ENCODE measurements around the gene MRM2.
"Not testable (repeated sequence)": the region's sequence is repeated elsewhere in the genome, so short reads cannot be mapped to it uniquely, and the experiment has no call there.

MRM2 gene
- 0.24 to 0.28 reads per million in 2 donors for total RNA-seq

DNA sequence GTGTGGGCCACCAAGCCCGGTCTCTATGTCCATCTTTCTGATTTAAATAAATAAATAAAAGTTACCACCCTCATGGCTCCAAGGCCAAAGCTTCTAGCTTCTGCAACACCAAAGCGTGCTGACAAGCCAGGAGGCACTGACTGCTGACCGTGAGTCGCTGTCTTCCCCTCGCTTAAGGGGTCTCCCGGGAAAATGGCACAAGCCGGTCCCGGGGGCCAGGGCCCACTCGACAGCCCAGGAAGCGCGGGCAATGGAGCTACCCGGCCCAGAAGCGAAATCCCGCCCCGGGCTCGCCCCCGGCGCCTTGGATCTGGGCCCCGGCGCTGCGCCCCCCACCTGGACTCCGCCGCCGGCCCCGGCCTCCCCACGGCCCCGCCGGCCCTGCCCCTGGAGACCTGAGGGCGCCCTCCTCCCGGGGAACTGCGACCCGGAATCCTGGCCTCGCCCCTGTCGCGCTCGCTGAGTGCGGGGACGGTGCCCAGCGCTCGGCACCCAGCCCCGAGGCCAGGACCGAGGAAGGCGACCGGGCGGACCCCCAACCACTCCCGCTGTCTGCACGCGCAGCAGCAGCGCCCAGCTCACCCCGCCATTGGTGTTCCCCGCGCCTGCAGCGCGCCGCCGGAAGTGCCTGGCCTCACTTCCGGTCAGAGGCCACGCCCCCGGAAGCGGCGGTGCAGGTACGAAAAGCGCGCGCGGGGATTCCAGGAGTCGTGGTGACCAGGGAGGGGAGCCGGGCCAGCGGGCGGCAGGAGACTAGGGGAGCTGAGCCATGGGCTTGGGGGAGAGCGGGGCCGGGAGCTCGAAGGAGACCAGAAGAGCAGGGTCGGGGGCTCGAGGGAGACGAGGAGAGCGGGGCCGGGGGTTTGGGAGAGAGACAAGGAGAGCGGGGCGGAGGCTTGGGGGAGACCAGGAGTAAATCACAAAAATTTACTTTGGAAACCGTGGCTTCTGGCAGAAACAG is at the start of gene MRM2, which contains the start of gene NUDT1:
Gene MRM2 (minus strand): TSS at position 626 of the 961 bp plus-strand sequence. CDS start 36 bp downstream, at position 590.
Gene NUDT1 (plus strand): TSS at position 647 of the 961 bp plus-strand sequence. CDS start 2,349 bp downstream, outside the sequence.
- peak; percentile 51 for DNase-seq

DNA sequence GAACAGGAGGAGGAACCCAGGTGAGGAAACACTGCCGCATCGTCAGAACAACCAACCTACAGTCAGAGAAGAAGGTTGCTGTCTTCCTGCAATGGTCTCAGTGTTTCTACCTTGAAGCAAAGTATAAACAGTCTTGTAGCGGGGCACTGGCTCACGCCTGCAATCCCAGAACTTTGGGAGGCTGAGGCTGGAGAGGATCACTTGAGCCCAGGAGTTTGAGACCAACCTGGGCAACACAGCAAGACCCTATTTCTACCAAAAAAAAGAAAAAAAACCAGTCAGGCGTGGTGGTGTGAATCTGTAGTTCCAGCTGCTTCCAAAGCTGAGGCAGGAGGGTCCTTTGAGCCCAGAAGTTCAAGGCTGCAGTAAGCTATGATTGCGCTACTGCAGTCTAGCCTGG is 48.9 kb upstream of the MRM2 start:
- no peak for DNase-seq

DNA sequence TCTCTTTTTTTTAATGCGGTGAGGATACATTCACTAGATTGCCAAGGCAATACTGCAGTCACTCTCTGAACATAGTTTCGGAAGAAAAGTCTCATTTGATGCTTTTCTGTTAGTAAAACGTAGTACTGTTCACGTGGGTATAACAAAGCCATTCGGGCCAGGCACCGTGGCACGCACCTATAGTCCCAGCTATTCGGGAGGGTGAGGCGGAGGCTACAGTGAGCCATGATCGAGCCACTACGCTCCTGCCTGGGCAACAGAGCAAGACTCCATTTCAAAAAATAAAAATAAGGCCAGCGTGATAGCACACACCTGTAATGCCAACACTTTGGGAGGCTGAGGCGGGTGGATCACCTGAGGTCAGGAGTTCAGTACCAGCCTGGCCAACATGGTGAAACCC is 47.6 kb upstream of the MRM2 start:
- no peak for DNase-seq

- no peak for DNase-seq
Measured at GRCh38 chr7:2289111-2289586, 47.1 kb upstream of the MRM2 start.

DNA sequence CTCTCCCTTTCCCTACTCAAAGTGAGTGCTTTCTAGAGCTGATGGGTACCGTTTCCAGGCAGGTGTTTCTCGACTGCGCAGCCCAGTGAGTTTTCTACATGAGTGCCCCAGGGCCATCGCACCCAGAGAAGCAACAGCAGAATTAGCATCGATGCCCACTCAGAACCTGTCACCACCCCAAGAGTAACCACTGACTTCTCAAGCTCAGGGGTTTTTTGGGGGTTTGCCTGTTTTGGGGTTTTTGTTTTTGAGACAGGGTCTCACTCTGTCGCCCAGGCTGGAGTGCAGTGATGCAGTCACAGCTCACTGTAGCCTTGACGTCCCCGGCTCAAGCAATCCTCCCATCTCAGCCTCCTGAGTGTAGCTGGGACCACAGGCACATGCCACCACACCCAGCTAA is 46.5 kb upstream of the MRM2 start:
- no peak for DNase-seq

DNA sequence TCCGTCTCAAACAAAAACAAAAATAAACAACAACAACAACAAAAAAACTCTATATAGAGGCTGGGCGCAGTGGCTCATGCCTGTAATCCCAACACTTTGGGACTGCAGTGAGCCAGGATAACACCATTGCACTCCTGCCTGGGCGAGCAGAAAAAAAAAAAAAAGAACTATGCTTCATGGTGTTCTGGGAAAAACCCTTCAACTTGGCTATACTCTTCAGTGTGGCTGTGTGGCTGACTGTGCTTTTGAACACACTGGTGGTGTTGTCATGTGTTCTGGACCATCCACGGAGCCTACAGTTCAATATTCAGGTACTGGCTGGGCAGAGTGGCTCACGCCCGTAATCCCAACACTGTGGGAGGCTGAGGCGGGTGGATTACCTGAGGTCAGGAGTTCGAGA is 45.7 kb upstream of the MRM2 start:
- DNase-seq: no peak

DNA sequence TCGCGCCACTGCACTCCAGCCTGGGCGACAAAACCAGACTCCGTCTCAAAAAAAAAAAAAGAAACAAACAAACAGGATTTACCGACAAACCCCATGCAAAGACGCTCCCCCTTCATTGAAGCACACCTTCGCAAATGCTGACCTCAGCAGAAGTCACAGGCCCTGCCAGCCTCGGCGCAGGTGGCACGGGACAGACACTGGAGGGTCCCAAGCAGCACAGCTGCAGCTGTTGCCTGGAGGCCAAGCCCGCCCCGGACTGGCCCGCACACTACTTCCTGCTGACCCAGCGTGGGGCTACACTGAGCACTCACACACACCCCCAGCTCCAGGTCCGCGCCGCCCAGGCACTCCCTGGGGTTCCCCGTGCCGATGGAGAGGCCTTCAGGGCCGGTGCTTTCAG is 41.1 kb upstream of the MRM2 start:
- no peak for DNase-seq

DNA sequence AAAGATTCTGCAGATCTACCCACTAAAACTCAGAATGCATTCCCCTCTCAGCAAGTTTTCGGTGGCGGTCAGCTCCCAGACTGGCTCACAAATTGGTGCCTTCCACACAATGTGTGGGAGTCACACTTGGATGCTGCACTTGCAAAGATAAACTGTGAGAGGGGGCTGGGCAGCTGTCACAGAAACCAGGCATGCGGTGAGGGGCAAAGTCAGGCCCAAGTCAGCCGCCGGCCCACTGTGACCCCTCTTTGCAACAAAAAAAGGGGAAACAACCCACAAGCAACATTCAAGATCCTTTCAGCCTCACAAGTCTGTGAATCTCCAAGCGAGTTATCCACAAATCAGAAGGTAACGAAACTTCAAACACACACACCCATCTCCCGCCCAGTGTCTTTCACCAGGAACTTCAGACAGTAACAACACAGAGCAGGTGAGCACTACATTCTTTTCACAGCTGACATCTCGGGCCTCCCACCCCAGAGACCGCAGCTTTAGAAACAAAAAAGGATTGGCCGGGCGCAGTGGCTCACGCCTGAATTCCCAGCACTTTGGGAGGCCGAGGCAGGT is 40.3 kb upstream of the MRM2 start:
- DNase-seq: no peak

DNA sequence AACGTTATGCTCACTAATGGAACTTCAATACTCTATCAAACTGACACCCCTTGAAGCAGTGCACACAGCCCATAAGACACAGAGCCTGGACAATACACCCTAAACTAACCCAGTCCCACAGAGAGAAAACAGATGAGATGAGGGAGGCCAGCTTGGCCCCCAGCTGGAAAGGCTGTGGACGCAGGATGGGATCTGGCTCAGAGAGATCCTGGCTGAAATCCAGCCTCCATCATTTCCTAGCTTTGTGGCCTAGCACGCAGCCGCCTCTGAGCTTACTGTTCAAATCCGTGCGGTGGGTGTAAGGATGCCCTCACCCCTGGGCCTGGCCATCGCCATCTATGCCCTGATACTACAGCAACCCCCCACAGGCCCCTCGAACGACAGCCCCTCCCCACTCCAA is 39.5 kb upstream of the MRM2 start:
- DNase-seq: no peak

DNA sequence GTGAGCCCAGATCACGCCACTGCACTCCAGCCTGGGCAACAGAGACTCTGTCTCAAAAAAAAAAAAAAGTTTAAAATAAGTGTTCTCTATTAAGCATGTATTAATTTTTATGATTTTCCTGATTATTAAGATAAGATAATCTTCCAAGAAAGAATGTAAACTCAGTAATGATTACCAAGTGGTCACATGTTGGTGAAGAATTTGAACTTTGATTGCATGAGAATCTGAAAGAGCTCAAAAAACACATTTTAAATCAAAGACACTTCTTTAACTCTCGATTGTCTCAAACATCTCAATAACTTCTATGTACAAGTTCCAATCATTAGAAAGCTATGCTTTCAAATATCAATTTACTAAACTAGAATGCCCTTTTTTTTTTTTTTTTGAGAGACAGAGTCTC is 38.4 kb upstream of the MRM2 start:
- no peak for DNase-seq

- DNase-seq: no peak
Measured at GRCh38 chr7:2279896-2280295, 37.9 kb upstream of the MRM2 start.

DNA sequence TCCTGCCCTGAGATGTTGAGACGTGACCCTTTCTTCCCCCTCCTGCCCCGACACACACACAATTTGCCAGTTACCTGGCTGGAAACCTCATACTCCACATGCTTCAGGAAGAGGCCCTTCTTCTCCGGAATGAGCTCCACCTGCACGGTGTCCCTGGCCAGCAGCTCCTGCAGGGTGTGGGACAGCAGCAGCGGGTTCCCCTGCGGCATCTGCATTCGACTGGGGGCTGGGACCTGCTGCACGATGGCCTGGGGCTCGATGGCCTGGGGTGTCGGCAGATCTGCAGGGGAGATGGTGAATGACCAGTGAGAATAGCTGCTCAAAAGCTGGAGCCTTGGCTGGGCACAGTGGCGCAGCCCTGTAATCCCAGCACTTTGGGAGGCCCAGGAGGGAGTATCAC is 36.0 kb upstream of the MRM2 start:
- no peak for DNase-seq

- DNase-seq: no peak
Measured at GRCh38 chr7:2276107-2276506, 34.1 kb upstream of the MRM2 start.

DNA sequence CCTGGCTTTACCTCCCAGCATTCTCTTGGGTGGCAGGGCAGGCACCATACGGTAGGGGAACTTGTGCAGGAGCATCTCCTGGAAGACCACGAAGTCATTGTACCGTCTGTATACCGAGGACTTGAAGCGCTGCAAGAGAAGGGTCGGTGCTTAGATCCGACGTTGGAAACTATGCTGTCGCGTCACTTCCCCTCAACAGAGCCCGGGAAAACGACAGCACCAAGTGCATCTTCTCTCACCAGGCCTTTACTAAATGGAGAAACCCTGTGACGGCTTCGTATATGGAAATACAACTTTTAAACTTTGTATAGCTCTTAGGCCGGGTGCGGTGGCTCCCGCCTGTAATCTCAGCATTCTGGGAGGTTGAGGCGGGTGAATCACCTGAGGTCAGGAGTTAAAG is 33.1 kb upstream of the MRM2 start:
- DNase-seq: no peak

GRCh38 chr7:2274666-2275065 is 32.7 kb upstream of the MRM2 start:
- DNase-seq: no peak

DNA sequence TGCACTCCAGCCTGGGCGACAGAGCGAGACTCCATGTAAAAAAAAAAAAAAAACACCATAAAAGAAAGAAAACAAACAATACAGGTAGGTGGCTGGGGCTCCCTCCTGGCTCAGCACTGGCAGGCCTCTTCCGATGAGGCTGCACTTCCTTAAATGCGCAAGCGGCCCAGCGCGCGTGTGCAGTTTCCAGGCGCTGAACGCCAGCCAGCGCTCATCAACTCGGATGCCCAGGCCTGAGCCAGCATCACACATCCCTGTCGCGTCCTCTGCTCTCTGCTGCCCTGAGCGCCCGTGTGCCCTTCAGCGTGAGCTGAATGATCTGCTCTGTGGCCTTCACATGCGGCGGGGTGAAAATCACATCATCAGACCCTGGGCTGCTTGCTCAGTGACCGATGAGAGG is 31.9 kb upstream of the MRM2 start:
- DNase-seq: no peak

DNA sequence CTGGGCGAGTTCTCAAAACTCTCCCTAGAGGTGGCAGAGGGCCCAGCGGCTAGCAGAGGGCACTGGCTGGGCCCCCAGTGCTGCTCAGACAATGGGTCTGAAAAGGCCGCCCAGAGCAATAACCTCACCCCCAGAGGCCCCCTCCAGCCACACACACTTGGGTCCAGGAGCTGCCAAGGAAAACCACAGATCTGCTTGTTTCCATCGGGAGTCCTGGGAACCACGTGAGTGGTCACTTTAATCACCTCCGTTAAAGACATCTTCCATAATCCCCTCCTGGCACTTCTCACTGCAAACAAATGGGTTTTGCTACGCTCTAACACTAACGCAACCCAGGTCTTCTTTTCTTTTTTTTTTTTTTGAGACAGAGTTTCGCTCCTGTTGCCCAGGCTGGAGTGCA is 30.0 kb upstream of the MRM2 start:
- no peak for DNase-seq

DNA sequence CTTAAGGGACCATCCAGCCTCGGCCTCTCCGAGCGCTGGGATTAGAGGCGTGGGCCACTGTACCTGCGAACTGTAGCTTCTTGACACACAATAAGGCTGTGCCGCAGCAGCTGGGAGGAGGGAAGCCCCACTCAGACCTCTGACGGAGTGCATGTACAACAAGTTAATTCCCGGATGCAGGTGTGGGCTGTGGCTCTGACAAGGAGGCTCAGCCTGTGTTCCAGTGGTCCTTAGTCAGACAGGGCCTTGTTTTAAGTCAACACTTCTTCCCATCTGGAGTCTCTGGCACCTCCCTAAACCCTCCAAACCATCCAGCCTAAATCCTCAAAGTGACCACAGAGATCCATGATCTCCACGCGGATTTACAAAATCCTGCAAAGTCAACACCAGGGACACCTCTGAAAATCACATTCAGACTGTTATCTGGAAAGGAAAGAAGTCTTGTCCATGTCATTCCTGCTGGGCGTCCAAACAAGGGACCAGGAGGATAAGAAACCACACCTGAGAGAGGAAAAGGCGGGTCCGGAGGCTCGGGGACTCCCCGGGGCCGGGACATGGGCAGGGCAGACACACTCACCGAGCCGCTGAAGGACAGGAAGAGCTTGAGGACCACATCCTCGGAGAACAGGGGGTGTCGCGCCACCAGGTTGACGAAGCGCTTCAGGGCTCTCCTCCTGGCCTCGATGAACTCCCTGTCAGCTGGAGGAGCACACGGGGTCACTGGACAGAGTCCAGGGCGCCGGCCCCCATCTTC is 29.4 kb upstream of the MRM2 start:
- DNase-seq: no peak

DNA sequence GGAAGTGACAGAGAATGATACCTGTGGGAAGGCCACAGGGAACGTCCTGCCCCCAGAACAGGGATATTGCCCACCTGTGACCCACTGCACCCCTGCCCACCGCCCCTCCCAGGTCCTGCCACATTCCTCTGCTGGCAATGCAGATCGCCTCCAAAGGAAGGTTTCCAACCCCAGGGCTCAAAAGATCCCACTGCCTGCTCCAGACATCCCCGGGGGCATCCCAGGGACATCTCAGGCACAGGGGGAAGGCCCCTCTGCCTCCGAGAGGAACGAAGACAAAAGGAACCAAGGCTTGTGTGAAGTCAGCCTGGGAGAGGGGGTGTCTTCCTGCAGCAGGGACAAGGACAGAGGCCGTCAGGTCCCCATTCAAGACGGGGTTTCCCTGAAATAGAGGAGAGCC is 28.5 kb upstream of the MRM2 start:
- DNase-seq: no peak

- no peak for DNase-seq
Measured at GRCh38 chr7:2269991-2270460, 28.0 kb upstream of the MRM2 start.

- DNase-seq: not testable (repeated sequence)
Measured at GRCh38 chr7:2269089-2269990, 27.3 kb upstream of the MRM2 start.

- DNase-seq: no peak
Measured at GRCh38 chr7:2266911-2267310, 24.9 kb upstream of the MRM2 start.

Data from T-helper 9 cell (primary cell).